Liver (tissue), 9 donors: Measurements from ENCODE around the gene TTC7B. TPM values are rescaled to one million over a fixed set of nuclear protein-coding genes. Genes with fewer than 3 reads are reported as not detected.

Experiments used
- DNase-seq: peaks from one replicate; pipeline ENCODE4 v3.0.0-alpha.2; 2017; ENCODE audit warnings: low spot score
- H3K27ac ChIP-seq, 2 donors: one replicate each; pipeline ENCODE4 v1.7.0; 2013; ENCODE audit warnings: inconsistent platforms in 2 of 2, low read length in 2 of 2, control low read depth in 1 of 2, low read depth in 1 of 2, mild to moderate bottlenecking in 1 of 2
- H3K27me3 ChIP-seq, 4 donors: one replicate each; pipeline versions ENCODE4 v1.6.1 to v1.7.0; 2013; ENCODE audit warnings: low read length in 3 of 4, inconsistent platforms in 1 of 4, mild to moderate bottlenecking in 1 of 4, moderate library complexity in 1 of 4; ENCODE audit not compliant: control insufficient read depth in 4 of 4, insufficient read depth in 4 of 4
- H3K36me3 ChIP-seq, 4 donors: one replicate each; pipeline versions ENCODE4 v1.6.1 to v1.7.0; 2013; ENCODE audit warnings: low read length in 3 of 4, mild to moderate bottlenecking in 3 of 4, low read depth in 1 of 4, moderate library complexity in 1 of 4; ENCODE audit not compliant: control insufficient read depth in 4 of 4, insufficient read depth in 3 of 4
- H3K4me1 ChIP-seq, 4 donors: one replicate each; pipeline versions ENCODE4 v1.6.1 to v1.7.0; 2013; ENCODE audit warnings: low read length in 3 of 4, mild to moderate bottlenecking in 3 of 4, moderate library complexity in 1 of 4; ENCODE audit not compliant: control insufficient read depth in 4 of 4, insufficient read depth in 4 of 4
- H3K4me3 ChIP-seq, 3 donors: one replicate each; pipeline versions ENCODE4 v1.6.1 to v1.7.0; 2013; ENCODE audit warnings: low read length in 3 of 3, control low read depth in 1 of 3, low read depth in 1 of 3, mild to moderate bottlenecking in 1 of 3
- H3K9ac ChIP-seq, 2 donors: one replicate each; pipeline ENCODE4 v1.7.0; 2013; ENCODE audit warnings: low read length in 2 of 2, mild to moderate bottlenecking in 2 of 2, moderate library complexity in 2 of 2, control low read depth in 1 of 2, low read depth in 1 of 2
- H3K9me3 ChIP-seq, 4 donors: one replicate each; pipeline versions ENCODE4 v1.6.1 to v1.7.0; 2013; ENCODE audit warnings: low read length in 3 of 4; ENCODE audit not compliant: control insufficient read depth in 4 of 4
- EGR1 ChIP-seq, 2 donors: IDR thresholded peaks; 2 replicates each; pipeline ENCODE4 v1.6.1; 2016 to 2018; ENCODE audit warnings: antibody characterized with exemption in 2 of 2, low read depth in 2 of 2
- FOXA1 ChIP-seq: IDR thresholded peaks from 2 replicates; pipeline ENCODE4 v1.6.1; 2016; ENCODE audit warnings: antibody characterized with exemption
- FOXA2 ChIP-seq: IDR thresholded peaks from 2 replicates; pipeline ENCODE4 v1.6.1; 2016; ENCODE audit warnings: antibody characterized with exemption
- GABPA ChIP-seq, 2 donors: IDR thresholded peaks in 1 of 2; conservative IDR thresholded peaks in 1 of 2; 2 replicates each; pipeline ENCODE4 v1.6.1; 2016; ENCODE audit warnings: antibody characterized with exemption in 2 of 2, mild to moderate bottlenecking in 1 of 2, moderate library complexity in 1 of 2
- HNF4A ChIP-seq, 2 donors: conservative IDR thresholded peaks; 2 replicates each; pipeline ENCODE4 v1.6.1; 2016; ENCODE audit warnings: antibody characterized with exemption in 2 of 2, mild to moderate bottlenecking in 2 of 2
- HNF4G ChIP-seq: IDR thresholded peaks from 2 replicates; pipeline ENCODE4 v1.6.1; 2016; ENCODE audit warnings: antibody characterized with exemption
- JUND ChIP-seq, 2 donors: IDR thresholded peaks; 2 replicates each; pipeline ENCODE4 v1.6.1; 2016; ENCODE audit warnings: antibody characterized with exemption in 2 of 2
- NR2F2 ChIP-seq: IDR thresholded peaks from 2 replicates; pipeline ENCODE4 v1.6.1; 2016; ENCODE audit warnings: antibody characterized with exemption
- RAD21 ChIP-seq, 2 donors: IDR thresholded peaks; 2 replicates each; pipeline ENCODE4 v1.6.1; 2016; ENCODE audit warnings: antibody characterized with exemption in 2 of 2, mild to moderate bottlenecking in 2 of 2
- RXRA ChIP-seq, 2 donors: IDR thresholded peaks; 2 replicates each; pipeline ENCODE4 v1.6.1; 2017 to 2018; ENCODE audit warnings: antibody characterized with exemption in 2 of 2, mild to moderate bottlenecking in 1 of 2
- SP1 ChIP-seq: IDR thresholded peaks from 2 replicates; pipeline ENCODE4 v1.6.1; 2018; ENCODE audit warnings: antibody characterized with exemption, mild to moderate bottlenecking
- TAF1 ChIP-seq: conservative IDR thresholded peaks from 2 replicates; pipeline ENCODE4 v1.6.1; 2016; ENCODE audit warnings: antibody characterized with exemption, mild to moderate bottlenecking
- YY1 ChIP-seq: IDR thresholded peaks from 2 replicates; pipeline ENCODE4 v1.6.1; 2016; ENCODE audit warnings: antibody characterized with exemption, mild to moderate bottlenecking
- WGBS: extraction: QIAGEN DNeasy Blood & Tissue Kit; methylation state at CpG from one replicate; pipeline ENCODE4 v1.1.7; 2013; 5-methylcytosine and 5-hydroxymethylcytosine counted together
- polyA plus RNA-seq, 2 donors: library from polyadenylated mRNA; stranded (reverse) in 1 of 2; unstranded in 1 of 2; fragments of 200-250 nt in 1 of 2; fragments of >200 nt in 1 of 2; fragmentation: Nextera tagmentation in 1 of 2; extraction: Ambion mirVana in 1 of 2; gene quantifications; one replicate each; pipeline versions ENCODE4 v1.2.1 to v1.2.3, GENCODE V29; 2013 to 2015
- total RNA-seq, 2 donors: library from RNA; depleted of rRNA; stranded (reverse); fragments of >200 nt; gene quantifications; one replicate each; pipeline ENCODE4 v1.2.3, GENCODE V29; 2014
- TF ChIP-seq, protein P1 (sequence below): IDR thresholded peaks from 2 replicates; pipeline ENCODE4 v1.6.1; 2016; ENCODE audit warnings: antibody characterized with exemption
- TF ChIP-seq, protein P2 (sequence below): IDR thresholded peaks from 2 replicates; pipeline ENCODE4 v1.6.1; 2016; ENCODE audit warnings: antibody characterized with exemption
- TF ChIP-seq, protein P3 (sequence below): IDR thresholded peaks from 2 replicates; pipeline ENCODE4 v1.6.1; 2016; ENCODE audit warnings: antibody characterized with exemption, mild to moderate bottlenecking
- TF ChIP-seq, protein P4 (sequence below): IDR thresholded peaks from 2 replicates; pipeline ENCODE4 v1.6.1; 2016; ENCODE audit warnings: antibody characterized with exemption
- TF ChIP-seq, protein P5 (sequence below): fragments of 150-350 bp; IDR thresholded peaks from 2 replicates; pipeline ENCODE4 v1.5.1; 2017; ENCODE audit warnings: improper control_type of control experiment, low read depth, low read length; ENCODE audit not compliant: missing input control
- donor health status: healthy.
- donor health status: healthy.
- donor health status: healthy.
- donor health status: healthy.
- donor health status: healthy.

The TTC7B gene
- total and polyA plus RNA-seq, 4 donors: 9.1 to 31.0 (median 12.5) TPM

DNA sequence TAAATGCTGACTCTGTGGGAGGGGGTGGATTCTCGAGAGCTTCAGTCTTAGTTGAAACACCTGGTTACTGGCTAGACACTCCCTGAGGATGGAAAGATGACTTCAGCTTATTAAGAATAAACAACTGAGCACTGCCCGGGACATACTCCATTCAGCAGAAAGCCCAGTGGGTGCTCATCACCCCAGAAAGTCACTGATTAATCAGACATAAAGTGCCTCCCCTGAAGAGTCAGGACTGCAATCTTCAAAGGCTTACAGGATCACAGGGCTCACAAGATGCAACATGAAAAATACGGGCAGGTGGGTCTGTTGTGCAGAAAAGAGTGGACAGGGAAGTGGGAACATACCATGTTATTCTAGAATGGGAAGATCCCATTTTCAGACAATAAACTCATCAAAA lies 212.4 kb downstream of the TTC7B start:
- Histone ChIP-seq H3K9ac (no peak overlapping the region), H3K36me3 (peaks cover 0 to 4% (median 2%) of the 10 kb centered on the region in 4 donors), H3K27me3 (no peaks in the 10 kb centered on the region), H3K27ac (no peak overlapping the region), H3K4me1 (no peaks in the 10 kb centered on the region), H3K9me3 (no peaks in the 10 kb centered on the region), H3K4me3 (no peak overlapping the region)
- 92% methylated on average over 3 of the region's 3 CpGs for WGBS
- TF ChIP-seq, protein P1, sequence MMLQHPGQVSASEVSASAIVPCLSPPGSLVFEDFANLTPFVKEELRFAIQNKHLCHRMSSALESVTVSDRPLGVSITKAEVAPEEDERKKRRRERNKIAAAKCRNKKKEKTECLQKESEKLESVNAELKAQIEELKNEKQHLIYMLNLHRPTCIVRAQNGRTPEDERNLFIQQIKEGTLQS: no peak
- TF ChIP-seq GABPA (IDR thresholded peaks at IDR 0.05 in 1 of 2, conservative IDR thresholded peaks at IDR 0.05 in 1 of 2) (no peak), EGR1 (IDR thresholded peaks at IDR 0.05; ENCODE audit: low read depth in 2 of 2) (no peak), HNF4A (conservative IDR thresholded peaks at IDR 0.05) (no peak), JUND (IDR thresholded peaks at IDR 0.05) (no peak), NR2F2 (no peak)
- TF ChIP-seq, protein P2, sequence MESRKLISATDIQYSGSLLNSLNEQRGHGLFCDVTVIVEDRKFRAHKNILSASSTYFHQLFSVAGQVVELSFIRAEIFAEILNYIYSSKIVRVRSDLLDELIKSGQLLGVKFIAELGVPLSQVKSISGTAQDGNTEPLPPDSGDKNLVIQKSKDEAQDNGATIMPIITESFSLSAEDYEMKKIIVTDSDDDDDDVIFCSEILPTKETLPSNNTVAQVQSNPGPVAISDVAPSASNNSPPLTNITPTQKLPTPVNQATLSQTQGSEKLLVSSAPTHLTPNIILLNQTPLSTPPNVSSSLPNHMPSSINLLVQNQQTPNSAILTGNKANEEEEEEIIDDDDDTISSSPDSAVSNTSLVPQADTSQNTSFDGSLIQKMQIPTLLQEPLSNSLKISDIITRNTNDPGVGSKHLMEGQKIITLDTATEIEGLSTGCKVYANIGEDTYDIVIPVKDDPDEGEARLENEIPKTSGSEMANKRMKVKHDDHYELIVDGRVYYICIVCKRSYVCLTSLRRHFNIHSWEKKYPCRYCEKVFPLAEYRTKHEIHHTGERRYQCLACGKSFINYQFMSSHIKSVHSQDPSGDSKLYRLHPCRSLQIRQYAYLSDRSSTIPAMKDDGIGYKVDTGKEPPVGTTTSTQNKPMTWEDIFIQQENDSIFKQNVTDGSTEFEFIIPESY: no peak
- no peak for DNase-seq

DNA sequence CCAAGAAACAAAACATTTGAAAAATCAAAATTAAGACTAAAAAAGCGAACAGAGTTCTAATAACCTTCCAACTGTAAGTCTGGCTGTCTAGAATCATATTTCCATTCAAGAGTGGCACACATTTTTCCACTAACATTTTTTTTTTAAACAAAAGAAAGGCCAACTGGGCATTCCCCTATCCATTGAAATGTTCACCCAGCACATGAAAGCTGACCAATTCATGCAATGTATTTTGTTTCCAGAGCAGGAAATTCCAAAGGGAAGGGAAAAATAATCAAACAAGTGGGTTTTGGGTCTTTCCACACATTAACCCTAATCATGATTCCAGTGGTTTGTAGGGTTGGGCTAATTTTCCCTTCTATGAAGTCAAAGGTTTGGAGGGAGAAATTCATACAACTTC lies 212.9 kb downstream of the TTC7B start:
- H3K27me3 ChIP-seq: no peaks in the 10 kb centered on the region
- H3K9ac ChIP-seq: no peak overlapping the region
- peaks cover 0 to 4% (median 0%) of the 10 kb centered on the region in 4 donors for H3K36me3 ChIP-seq
- DNase-seq: no peak
- H3K27ac ChIP-seq: no peak overlapping the region
- TF ChIP-seq, protein P3, sequence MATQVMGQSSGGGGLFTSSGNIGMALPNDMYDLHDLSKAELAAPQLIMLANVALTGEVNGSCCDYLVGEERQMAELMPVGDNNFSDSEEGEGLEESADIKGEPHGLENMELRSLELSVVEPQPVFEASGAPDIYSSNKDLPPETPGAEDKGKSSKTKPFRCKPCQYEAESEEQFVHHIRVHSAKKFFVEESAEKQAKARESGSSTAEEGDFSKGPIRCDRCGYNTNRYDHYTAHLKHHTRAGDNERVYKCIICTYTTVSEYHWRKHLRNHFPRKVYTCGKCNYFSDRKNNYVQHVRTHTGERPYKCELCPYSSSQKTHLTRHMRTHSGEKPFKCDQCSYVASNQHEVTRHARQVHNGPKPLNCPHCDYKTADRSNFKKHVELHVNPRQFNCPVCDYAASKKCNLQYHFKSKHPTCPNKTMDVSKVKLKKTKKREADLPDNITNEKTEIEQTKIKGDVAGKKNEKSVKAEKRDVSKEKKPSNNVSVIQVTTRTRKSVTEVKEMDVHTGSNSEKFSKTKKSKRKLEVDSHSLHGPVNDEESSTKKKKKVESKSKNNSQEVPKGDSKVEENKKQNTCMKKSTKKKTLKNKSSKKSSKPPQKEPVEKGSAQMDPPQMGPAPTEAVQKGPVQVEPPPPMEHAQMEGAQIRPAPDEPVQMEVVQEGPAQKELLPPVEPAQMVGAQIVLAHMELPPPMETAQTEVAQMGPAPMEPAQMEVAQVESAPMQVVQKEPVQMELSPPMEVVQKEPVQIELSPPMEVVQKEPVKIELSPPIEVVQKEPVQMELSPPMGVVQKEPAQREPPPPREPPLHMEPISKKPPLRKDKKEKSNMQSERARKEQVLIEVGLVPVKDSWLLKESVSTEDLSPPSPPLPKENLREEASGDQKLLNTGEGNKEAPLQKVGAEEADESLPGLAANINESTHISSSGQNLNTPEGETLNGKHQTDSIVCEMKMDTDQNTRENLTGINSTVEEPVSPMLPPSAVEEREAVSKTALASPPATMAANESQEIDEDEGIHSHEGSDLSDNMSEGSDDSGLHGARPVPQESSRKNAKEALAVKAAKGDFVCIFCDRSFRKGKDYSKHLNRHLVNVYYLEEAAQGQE: no peak
- TF ChIP-seq GABPA (IDR thresholded peaks at IDR 0.05 in 1 of 2, conservative IDR thresholded peaks at IDR 0.05 in 1 of 2): no peak
- TF ChIP-seq, protein P4, sequence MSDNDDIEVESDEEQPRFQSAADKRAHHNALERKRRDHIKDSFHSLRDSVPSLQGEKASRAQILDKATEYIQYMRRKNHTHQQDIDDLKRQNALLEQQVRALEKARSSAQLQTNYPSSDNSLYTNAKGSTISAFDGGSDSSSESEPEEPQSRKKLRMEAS: no peak
- no peak for TF ChIP-seq RXRA (IDR thresholded peaks at IDR 0.05)
- TF ChIP-seq, protein P2: no peak
- TF ChIP-seq EGR1 (IDR thresholded peaks at IDR 0.05; ENCODE audit: low read depth in 2 of 2): no peak
- TF ChIP-seq NR2F2: no peak
- no peak for TF ChIP-seq FOXA2
- TF ChIP-seq HNF4G: no peak
- TF ChIP-seq HNF4A (conservative IDR thresholded peaks at IDR 0.05): no peak
- no peak for TF ChIP-seq SP1
- TF ChIP-seq, protein P1: no peak
- TF ChIP-seq FOXA1: no peak
- no peak for TF ChIP-seq YY1
- TF ChIP-seq JUND (IDR thresholded peaks at IDR 0.05): no peak
- TF ChIP-seq TAF1: no peak
- TF ChIP-seq RAD21 (IDR thresholded peaks at IDR 0.05): no peak
- TF ChIP-seq, protein P5, sequence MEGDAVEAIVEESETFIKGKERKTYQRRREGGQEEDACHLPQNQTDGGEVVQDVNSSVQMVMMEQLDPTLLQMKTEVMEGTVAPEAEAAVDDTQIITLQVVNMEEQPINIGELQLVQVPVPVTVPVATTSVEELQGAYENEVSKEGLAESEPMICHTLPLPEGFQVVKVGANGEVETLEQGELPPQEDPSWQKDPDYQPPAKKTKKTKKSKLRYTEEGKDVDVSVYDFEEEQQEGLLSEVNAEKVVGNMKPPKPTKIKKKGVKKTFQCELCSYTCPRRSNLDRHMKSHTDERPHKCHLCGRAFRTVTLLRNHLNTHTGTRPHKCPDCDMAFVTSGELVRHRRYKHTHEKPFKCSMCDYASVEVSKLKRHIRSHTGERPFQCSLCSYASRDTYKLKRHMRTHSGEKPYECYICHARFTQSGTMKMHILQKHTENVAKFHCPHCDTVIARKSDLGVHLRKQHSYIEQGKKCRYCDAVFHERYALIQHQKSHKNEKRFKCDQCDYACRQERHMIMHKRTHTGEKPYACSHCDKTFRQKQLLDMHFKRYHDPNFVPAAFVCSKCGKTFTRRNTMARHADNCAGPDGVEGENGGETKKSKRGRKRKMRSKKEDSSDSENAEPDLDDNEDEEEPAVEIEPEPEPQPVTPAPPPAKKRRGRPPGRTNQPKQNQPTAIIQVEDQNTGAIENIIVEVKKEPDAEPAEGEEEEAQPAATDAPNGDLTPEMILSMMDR: no peak
- 86% methylated on average over 1 of the region's 1 CpG for WGBS
- H3K4me3 ChIP-seq: no peak overlapping the region
- H3K4me1 ChIP-seq: no peaks in the 10 kb centered on the region
- H3K9me3 ChIP-seq: no peaks in the 10 kb centered on the region
